ENCODE data around the gene DUSP1.

Gene DUSP1

DNA sequence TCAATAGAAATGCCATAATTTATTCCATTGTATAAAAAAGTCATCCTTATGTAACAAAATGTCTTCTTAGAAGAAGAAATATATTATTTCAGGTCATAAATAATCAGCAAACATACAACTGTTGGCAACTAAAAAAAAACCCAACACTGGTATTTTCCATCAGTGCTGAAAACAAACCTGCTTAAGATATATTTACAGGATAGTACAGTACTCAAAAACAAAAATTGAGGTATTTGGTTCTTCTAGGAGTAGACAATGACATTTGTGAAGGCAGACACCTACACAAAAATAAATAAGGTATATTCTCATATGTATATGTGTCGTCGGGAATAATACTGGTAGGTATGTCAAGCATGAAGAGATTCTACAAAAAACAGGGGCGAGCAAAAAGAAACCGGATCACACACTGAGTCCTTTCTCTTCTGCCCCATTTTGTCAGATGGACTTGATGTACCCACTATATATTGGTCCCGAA, 2.9 kb downstream of the DUSP1 start:
- Mint-ChIP-seq H3K27me3 (ENCODE audit: low read depth, poor library complexity) (peaks cover 11% of the 10 kb centered on the region), H3K4me3 (peak overlapping the region; percentile 96), H3K9me3 (no peaks in the 10 kb centered on the region), H3K27ac (no peak overlapping the region), H3K36me3 (ENCODE audit: low read depth) (peaks cover 30% of the 10 kb centered on the region), H3K4me1 (peaks cover 78% of the 10 kb centered on the region)
- no peak for DNase-seq
- no peak for TF ChIP-seq CTCF (IDR thresholded peaks at IDR 0.05)

- Mint-ChIP-seq H3K9me3 (no peaks in the 10 kb centered on the region), H3K4me3 (peak overlapping the region; percentile 60), H3K4me1 (peaks cover 68% of the 10 kb centered on the region), H3K36me3 (ENCODE audit: low read depth) (peaks cover 30% of the 10 kb centered on the region), H3K27ac (peak overlapping the region; percentile 99), H3K27me3 (ENCODE audit: low read depth, poor library complexity) (peaks cover 12% of the 10 kb centered on the region)
- no peak for TF ChIP-seq CTCF (IDR thresholded peaks at IDR 0.05)
- DNase-seq, result no peak
Observed at GRCh38 chr5:172766287-172767108, 4.5 kb downstream of the DUSP1 start.

DNA sequence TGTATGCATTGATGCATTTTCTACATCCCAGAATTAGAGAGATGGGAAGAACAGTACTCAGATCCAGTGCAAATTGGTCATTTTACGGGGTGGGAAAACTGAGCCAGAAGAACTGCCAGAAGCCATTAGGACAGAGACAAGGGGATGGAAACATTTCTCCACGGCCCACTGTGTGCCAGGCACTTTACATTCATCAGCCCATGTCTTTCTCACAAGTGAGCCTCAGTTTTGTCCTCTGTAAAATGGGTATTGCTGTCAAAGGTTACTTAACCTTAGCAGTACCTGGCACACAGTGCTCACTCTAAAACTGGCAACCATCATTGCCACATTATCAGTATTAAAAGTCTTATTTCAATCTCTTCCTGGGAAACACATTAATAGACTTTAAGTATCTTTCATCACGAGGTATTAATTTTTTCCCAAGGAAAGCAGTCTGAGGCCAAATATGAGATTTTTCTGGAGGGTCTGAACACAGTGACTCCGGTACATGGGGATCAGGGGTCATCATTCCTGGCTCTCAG, 5.2 kb downstream of the DUSP1 start:
- Mint-ChIP-seq H3K36me3 (ENCODE audit: low read depth) (peaks cover 30% of the 10 kb centered on the region), H3K27ac (peak overlapping the region; percentile 99), H3K9me3 (peaks cover 6% of the 10 kb centered on the region), H3K4me1 (peaks cover 68% of the 10 kb centered on the region), H3K27me3 (ENCODE audit: low read depth, poor library complexity) (peaks cover 12% of the 10 kb centered on the region), H3K4me3 (peak overlapping the region; percentile 80)
- TF ChIP-seq CTCF (IDR thresholded peaks at IDR 0.05), result no peak
- no peak for DNase-seq

DNA sequence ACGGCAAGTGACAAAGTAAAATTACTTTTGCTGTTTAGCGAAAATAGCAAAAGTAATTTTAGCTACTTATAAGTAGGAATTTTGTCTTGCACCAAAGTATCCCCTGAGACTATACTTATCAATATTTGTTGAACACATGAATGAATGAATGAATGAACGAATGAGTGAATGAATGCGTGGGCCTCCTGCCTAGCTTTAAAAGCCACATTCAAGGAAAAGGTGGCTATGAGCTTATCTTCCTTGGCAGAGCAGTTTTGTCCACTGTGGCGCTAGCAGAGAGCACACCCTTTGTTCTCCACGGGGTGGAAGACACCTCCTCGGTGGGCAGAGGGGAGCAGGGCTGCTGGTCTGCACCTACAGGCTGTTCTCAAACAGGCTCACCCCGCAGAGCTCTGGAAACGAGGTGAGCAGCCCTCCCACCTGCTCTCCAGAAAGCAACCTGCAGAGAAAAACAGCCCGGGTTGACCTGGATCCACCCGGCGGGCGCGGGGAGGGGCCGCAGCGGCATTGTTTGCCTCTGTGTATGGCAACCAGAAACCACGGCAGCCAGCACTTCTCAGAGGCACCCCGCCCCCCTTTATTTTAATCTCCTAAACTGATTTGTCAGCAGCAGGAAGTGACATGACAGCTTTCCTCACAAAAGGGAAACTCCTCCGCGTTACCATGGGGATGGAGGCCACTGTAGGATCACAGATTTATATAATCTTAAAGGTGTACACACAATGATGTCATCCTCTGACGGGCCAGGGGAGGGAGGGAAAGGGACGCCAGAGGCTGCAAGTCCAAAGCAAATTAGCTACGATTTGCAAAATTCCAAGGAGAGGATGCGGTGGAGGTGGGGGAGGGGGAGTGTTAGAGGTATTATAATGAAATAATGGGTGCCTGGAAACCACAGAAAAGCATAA, 5.9 kb downstream of the DUSP1 start:
- Mint-ChIP-seq H3K27ac (peak overlapping the region; percentile 99), H3K27me3 (ENCODE audit: low read depth, poor library complexity) (peaks cover 12% of the 10 kb centered on the region), H3K9me3 (peaks cover 9% of the 10 kb centered on the region), H3K36me3 (ENCODE audit: low read depth) (peaks cover 32% of the 10 kb centered on the region), H3K4me1 (peaks cover 67% of the 10 kb centered on the region), H3K4me3 (peak overlapping the region; percentile 80)
- DNase-seq, result peak; percentile 87
- no peak for TF ChIP-seq CTCF (IDR thresholded peaks at IDR 0.05)

DNA sequence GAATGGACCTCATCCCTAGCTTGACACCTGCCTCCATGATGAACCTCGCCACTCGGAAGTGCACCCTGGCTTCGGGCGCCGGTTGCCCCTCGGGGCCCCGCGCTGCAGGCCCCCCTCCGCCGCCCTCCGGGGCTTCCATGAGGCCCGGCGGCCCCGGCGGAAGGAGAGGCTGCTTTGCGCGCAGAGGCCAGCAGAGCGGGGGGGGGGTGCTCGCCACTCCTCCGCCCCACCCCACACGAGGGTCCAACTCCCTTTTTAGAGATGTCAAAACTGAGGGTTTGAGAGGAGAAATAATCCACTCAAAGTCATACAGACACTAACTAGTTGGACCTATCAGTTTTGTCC, 7.9 kb downstream of the DUSP1 start:
- H3K9me3 Mint-ChIP-seq, result peaks cover 23% of the 10 kb centered on the region
- peaks cover 19% of the 10 kb centered on the region for H3K27me3 Mint-ChIP-seq (ENCODE audit: low read depth, poor library complexity)
- H3K27ac Mint-ChIP-seq, result no peak overlapping the region
- peaks cover 53% of the 10 kb centered on the region for H3K4me1 Mint-ChIP-seq
- H3K36me3 Mint-ChIP-seq (ENCODE audit: low read depth), result peaks cover 24% of the 10 kb centered on the region
- no peak overlapping the region for H3K4me3 Mint-ChIP-seq
- DNase-seq, result no peak
- no peak for TF ChIP-seq CTCF (IDR thresholded peaks at IDR 0.05)
